Hepatocyte (in vitro differentiated cells): ENCODE measurements around the gene FZR1. TPM values are rescaled to one million over a fixed set of nuclear protein-coding genes. Genes with fewer than 3 reads are reported as not detected.

Source experiments
- DNase-seq: peaks from one replicate; pipeline ENCODE4 v3.0.0-alpha.2; 2016; ENCODE audit warnings: low spot score
- H2AFZ ChIP-seq: fragments of 200-600 bp; sonication (generic); 2 replicates; pipeline ENCODE4 v1.6.0; 2016; ENCODE audit warnings: antibody characterized with exemption, mild to moderate bottlenecking
- H3K27ac ChIP-seq: fragments of 200-600 bp; sonication (generic); 2 replicates; pipeline ENCODE4 v1.5.1; 2016; ENCODE audit warnings: mild to moderate bottlenecking
- H3K27me3 ChIP-seq: fragments of 200-600 bp; sonication (generic); 2 replicates; pipeline ENCODE4 v1.6.1; 2016
- H3K36me3 ChIP-seq: fragments of 200-600 bp; sonication (generic); replicated peaks from 2 replicates; pipeline ENCODE4 v1.5.1; 2016; ENCODE audit warnings: low read depth; ENCODE audit not compliant: insufficient read depth
- H3K4me1 ChIP-seq: fragments of 200-600 bp; sonication (generic); 2 replicates; pipeline ENCODE4 v1.5.1; 2016; ENCODE audit warnings: mild to moderate bottlenecking, moderate library complexity; ENCODE audit not compliant: insufficient read depth
- H3K4me2 ChIP-seq: fragments of 200-600 bp; sonication (generic); 2 replicates; pipeline ENCODE4 v1.6.0; 2016
- H3K4me3 ChIP-seq: fragments of 200-600 bp; sonication (generic); 2 replicates; pipeline ENCODE4 v1.5.1; 2016; ENCODE audit warnings: mild to moderate bottlenecking
- H3K79me2 ChIP-seq: fragments of 200-600 bp; sonication (generic); 2 replicates; pipeline ENCODE4 v1.6.0; 2017; ENCODE audit warnings: mild to moderate bottlenecking
- H3K9me2 ChIP-seq: fragments of 200-600 bp; sonication (generic); replicated peaks from 2 replicates; pipeline ENCODE4 v1.6.0; 2017; ENCODE audit warnings: mild to moderate bottlenecking; ENCODE audit not compliant: insufficient read depth
- H3K9me3 ChIP-seq: fragments of 200-600 bp; sonication (generic); 2 replicates; pipeline ENCODE4 v1.5.1; 2016; ENCODE audit warnings: low read depth, mild to moderate bottlenecking
- H4K20me1 ChIP-seq: fragments of 200-600 bp; sonication (generic); 2 replicates; pipeline ENCODE4 v1.6.0; 2016; ENCODE audit warnings: mild to moderate bottlenecking; ENCODE audit not compliant: insufficient read depth, poor library complexity, severe bottlenecking
- CTCF ChIP-seq: fragments of 200-600 bp; sonication (generic); IDR thresholded peaks from 2 replicates; pipeline ENCODE4 v1.5.1; 2016; ENCODE audit warnings: antibody characterized with exemption, mild to moderate bottlenecking; ENCODE audit not compliant: poor library complexity
- EZH2 ChIP-seq: fragments of 200-600 bp; sonication (generic); IDR thresholded peaks from 2 replicates; pipeline ENCODE4 v1.6.1; 2016; ENCODE audit warnings: antibody characterized with exemption, mild to moderate bottlenecking, borderline replicate concordance
- EZH2phosphoT487 ChIP-seq: fragments of 200-600 bp; sonication (generic); IDR thresholded peaks from one replicate; pipeline ENCODE4 v1.6.1; 2018; ENCODE audit warnings: antibody characterized with exemption, mild to moderate bottlenecking, low read depth, moderate library complexity; ENCODE audit not compliant: unreplicated experiment, severe bottlenecking
- WGBS: methylation state at CpG from one replicate; pipeline ENCODE4 v1.1.6; 2016; ENCODE audit warnings: low lambda C conversion rate; ENCODE audit errors: missing lambda C conversion rate; 5-methylcytosine and 5-hydroxymethylcytosine counted together
- polyA plus RNA-seq: library from polyadenylated mRNA; unstranded; fragments of >200 nt; fragmentation: Nextera tagmentation; extraction: Ambion mirVana; gene quantifications from 2 replicates; pipeline ENCODE4 v1.2.1, GENCODE V29; 2016
- total RNA-seq: library from RNA; depleted of rRNA; stranded (reverse); fragments of >200 nt; gene quantifications from 2 replicates; pipeline ENCODE4 v1.2.3, GENCODE V29; 2014

The FZR1 gene
- total and polyA plus RNA-seq, 2 experiments from 2014 or later = 32.1 to 51.0 TPM

- no peaks in the 10 kb centered on the region for H3K9me3 ChIP-seq
- H3K9me2 ChIP-seq = no peaks in the 10 kb centered on the region
- H3K36me3 ChIP-seq = no peaks in the 10 kb centered on the region
- H3K27ac ChIP-seq = no peak overlapping the region
- 28% methylated on average over 23 of the region's 58 CpGs for WGBS
- no peak overlapping the region for H3K4me3 ChIP-seq
- peaks cover 37% of the 10 kb centered on the region for H3K4me1 ChIP-seq
- no peak overlapping the region for H2AFZ ChIP-seq
- H3K27me3 ChIP-seq = peaks cover 23% of the 10 kb centered on the region
- no peaks in the 10 kb centered on the region for H3K79me2 ChIP-seq
- DNase-seq = peak; percentile 40
- no peak for TF ChIP-seq EZH2
- no peak for TF ChIP-seq EZH2phosphoT487
- TF ChIP-seq CTCF = no peak
- H4K20me1 ChIP-seq = no peaks in the 10 kb centered on the region
- peak overlapping the region; percentile 73 for H3K4me2 ChIP-seq
These were observed 43.0 kb upstream of the FZR1 start for GRCh38 chr19:3462991-3463713.

GRCh38 chr19:3463714-3464586, 42.2 kb upstream of the FZR1 start:
- peak overlapping the region; percentile 73 for H3K4me2 ChIP-seq
- no peaks in the 10 kb centered on the region for H3K9me2 ChIP-seq
- no peaks in the 10 kb centered on the region for H3K79me2 ChIP-seq
- no peak for DNase-seq
- TF ChIP-seq CTCF (no peak), EZH2 (peak; percentile 71), EZH2phosphoT487 (peak; percentile 50)
- WGBS = 18% methylated on average over 12 of the region's 57 CpGs
- no peaks in the 10 kb centered on the region for H4K20me1 ChIP-seq
- no peak overlapping the region for H2AFZ ChIP-seq
- H3K9me3 ChIP-seq = no peaks in the 10 kb centered on the region
- H3K27ac ChIP-seq = no peak overlapping the region
- peaks cover 23% of the 10 kb centered on the region for H3K27me3 ChIP-seq
- H3K4me1 ChIP-seq = peaks cover 30% of the 10 kb centered on the region
- no peaks in the 10 kb centered on the region for H3K36me3 ChIP-seq
- no peak overlapping the region for H3K4me3 ChIP-seq

GRCh38 chr19:3464587-3465235, 41.4 kb upstream of the FZR1 start:
- Histone ChIP-seq H4K20me1 (no peaks in the 10 kb centered on the region), H3K36me3 (no peaks in the 10 kb centered on the region), H3K4me3 (no peak overlapping the region), H2AFZ (no peak overlapping the region), H3K9me2 (no peaks in the 10 kb centered on the region), H3K27me3 (peaks cover 23% of the 10 kb centered on the region), H3K79me2 (no peaks in the 10 kb centered on the region), H3K27ac (no peak overlapping the region), H3K4me2 (no peak overlapping the region), H3K9me3 (no peaks in the 10 kb centered on the region), H3K4me1 (peaks cover 24% of the 10 kb centered on the region)
- WGBS = 26% methylated on average over 19 of the region's 31 CpGs
- DNase-seq = no peak
- TF ChIP-seq EZH2phosphoT487 (no peak), CTCF (no peak)
